ENCODE data around the gene CBX4. TPM values are rescaled to one million over a fixed set of nuclear protein-coding genes. Genes with fewer than 3 reads are reported as not detected.

Gene CBX4
- total RNA-seq, 1 donor from 2014 or later: 16.9 TPM

DNA sequence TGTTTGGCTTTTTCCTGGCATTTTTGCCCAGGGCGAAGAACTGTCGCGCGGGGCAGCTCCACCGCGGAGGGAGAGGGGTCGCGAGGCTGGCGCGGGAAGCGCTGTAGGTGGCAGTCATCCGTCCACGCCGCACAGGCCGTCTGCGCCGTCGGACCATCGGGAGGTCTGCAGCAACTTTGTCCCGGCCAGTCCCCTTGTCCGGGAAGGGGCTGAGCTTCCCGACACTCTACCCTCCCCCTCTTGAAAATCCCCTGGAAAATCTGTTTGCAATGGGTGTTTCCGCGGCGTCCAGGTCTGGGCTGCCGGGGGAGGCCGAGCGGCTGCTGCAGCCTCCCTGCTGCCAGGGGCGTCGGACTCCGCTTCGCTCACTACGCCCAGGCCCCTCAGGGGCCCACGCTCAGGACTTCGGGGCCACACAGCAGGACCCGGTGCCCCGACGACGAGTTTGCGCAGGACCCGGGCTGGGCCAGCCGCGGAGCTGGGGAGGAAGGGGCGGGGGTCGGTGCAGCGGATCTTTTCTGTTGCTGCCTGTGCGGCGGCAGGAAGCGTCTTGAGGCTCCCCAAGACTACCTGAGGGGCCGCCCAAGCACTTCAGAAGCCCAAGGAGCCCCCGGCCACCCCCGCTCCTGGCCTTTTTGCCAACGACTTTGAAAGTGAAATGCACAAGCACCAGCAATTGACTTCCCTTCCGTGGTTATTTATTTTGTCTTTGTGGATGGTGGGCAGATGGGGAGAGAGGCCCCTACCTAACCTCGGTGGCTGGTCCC is 2.3 kb upstream of the CBX4 start:
- H3K27me3 ChIP-seq (ENCODE audit: insufficient read depth, low read length): peaks cover 32% of the 10 kb centered on the region
- Mint-ChIP-seq H3K27me3 (ENCODE audit: low read depth, unreplicated experiment) (peaks cover 23% of the 10 kb centered on the region), H3K9me3 (ENCODE audit: unreplicated experiment) (peaks cover 4% of the 10 kb centered on the region), H3K27ac (ENCODE audit: unreplicated experiment) (peak overlapping the region; percentile 53), H3K36me3 (ENCODE audit: low read depth, unreplicated experiment) (peaks cover 2% of the 10 kb centered on the region), H3K4me3 (ENCODE audit: unreplicated experiment) (no peak overlapping the region), H3K4me1 (ENCODE audit: low read depth, unreplicated experiment) (peaks cover 2% of the 10 kb centered on the region)
- no peak overlapping the region for H2AFZ ChIP-seq (ENCODE audit: low read depth, low read length)
- no peak overlapping the region for H3K9ac ChIP-seq (ENCODE audit: low read length)
- no peak overlapping the region for H3K27ac ChIP-seq (ENCODE audit: low read depth, low read length)
- H3K79me2 ChIP-seq (ENCODE audit: insufficient read depth, low read length): peaks cover 18% of the 10 kb centered on the region
- peaks cover 19% of the 10 kb centered on the region for H3K4me1 ChIP-seq (ENCODE audit: insufficient read depth, low read length)
- no peak overlapping the region for H3K4me3 ChIP-seq (ENCODE audit: insufficient read depth, low read depth, low read length)
- H3K4me2 ChIP-seq (ENCODE audit: low read length): no peak overlapping the region
- DNase-seq (ENCODE audit: low read depth) (no peak), FAIRE-seq (no peak)
- no peaks in the 10 kb centered on the region for H3K9me3 ChIP-seq (ENCODE audit: insufficient read depth, low read depth, low read length)
- TF ChIP-seq, protein P1, sequence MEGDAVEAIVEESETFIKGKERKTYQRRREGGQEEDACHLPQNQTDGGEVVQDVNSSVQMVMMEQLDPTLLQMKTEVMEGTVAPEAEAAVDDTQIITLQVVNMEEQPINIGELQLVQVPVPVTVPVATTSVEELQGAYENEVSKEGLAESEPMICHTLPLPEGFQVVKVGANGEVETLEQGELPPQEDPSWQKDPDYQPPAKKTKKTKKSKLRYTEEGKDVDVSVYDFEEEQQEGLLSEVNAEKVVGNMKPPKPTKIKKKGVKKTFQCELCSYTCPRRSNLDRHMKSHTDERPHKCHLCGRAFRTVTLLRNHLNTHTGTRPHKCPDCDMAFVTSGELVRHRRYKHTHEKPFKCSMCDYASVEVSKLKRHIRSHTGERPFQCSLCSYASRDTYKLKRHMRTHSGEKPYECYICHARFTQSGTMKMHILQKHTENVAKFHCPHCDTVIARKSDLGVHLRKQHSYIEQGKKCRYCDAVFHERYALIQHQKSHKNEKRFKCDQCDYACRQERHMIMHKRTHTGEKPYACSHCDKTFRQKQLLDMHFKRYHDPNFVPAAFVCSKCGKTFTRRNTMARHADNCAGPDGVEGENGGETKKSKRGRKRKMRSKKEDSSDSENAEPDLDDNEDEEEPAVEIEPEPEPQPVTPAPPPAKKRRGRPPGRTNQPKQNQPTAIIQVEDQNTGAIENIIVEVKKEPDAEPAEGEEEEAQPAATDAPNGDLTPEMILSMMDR (IDR thresholded peaks at IDR 0.05; ENCODE audit: insufficient read depth, low read depth, low read length): no peak
- TF ChIP-seq EZH2 (IDR thresholded peaks at IDR 0.05; ENCODE audit: insufficient read depth, low read length): peak; percentile 98
- H4K20me1 ChIP-seq (ENCODE audit: insufficient read depth, low read length): peaks cover 20% of the 10 kb centered on the region
- H3K36me3 ChIP-seq (ENCODE audit: insufficient read depth, low read length): no peaks in the 10 kb centered on the region

DNA sequence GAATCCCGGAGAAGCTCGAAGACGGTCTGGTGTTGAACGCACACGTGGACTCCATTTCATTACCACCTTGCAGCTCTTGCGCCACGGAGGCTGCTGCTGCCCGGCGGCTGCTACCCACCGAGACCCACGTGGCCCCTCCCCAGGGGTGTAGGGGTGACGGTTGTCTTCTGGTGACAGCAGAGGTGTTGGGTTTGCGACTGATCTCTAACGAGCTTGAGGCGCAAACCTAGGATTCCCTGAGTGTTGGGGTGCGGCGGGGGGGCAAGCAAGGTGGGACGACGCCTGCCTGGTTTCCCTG is 1.7 kb upstream of the CBX4 start:
- Mint-ChIP-seq H3K27ac (ENCODE audit: unreplicated experiment) (no peak overlapping the region), H3K9me3 (ENCODE audit: unreplicated experiment) (peaks cover 4% of the 10 kb centered on the region), H3K4me3 (ENCODE audit: unreplicated experiment) (no peak overlapping the region), H3K36me3 (ENCODE audit: low read depth, unreplicated experiment) (peaks cover 2% of the 10 kb centered on the region), H3K4me1 (ENCODE audit: low read depth, unreplicated experiment) (peaks cover 2% of the 10 kb centered on the region), H3K27me3 (ENCODE audit: low read depth, unreplicated experiment) (peaks cover 17% of the 10 kb centered on the region)
- Histone ChIP-seq H3K4me2 (ENCODE audit: low read length) (peak overlapping the region; percentile 80), H3K9me3 (ENCODE audit: insufficient read depth, low read depth, low read length) (no peaks in the 10 kb centered on the region), H4K20me1 (ENCODE audit: insufficient read depth, low read length) (peaks cover 26% of the 10 kb centered on the region), H3K4me3 (ENCODE audit: insufficient read depth, low read depth, low read length) (no peak overlapping the region), H3K27ac (ENCODE audit: low read depth, low read length) (no peak overlapping the region), H3K4me1 (ENCODE audit: insufficient read depth, low read length) (peaks cover 23% of the 10 kb centered on the region), H3K27me3 (ENCODE audit: insufficient read depth, low read length) (peaks cover 32% of the 10 kb centered on the region), H2AFZ (ENCODE audit: low read depth, low read length) (peak overlapping the region; percentile 51), H3K9ac (ENCODE audit: low read length) (no peak overlapping the region), H3K79me2 (ENCODE audit: insufficient read depth, low read length) (peaks cover 24% of the 10 kb centered on the region), H3K36me3 (ENCODE audit: insufficient read depth, low read length) (no peaks in the 10 kb centered on the region)
- DNase-seq (ENCODE audit: low read depth) (peak; percentile 24), FAIRE-seq (no peak)
- TF ChIP-seq, protein P1 (IDR thresholded peaks at IDR 0.05; ENCODE audit: insufficient read depth, low read depth, low read length): no peak
- no peak for TF ChIP-seq EZH2 (IDR thresholded peaks at IDR 0.05; ENCODE audit: insufficient read depth, low read length)
